Measurements from ENCODE around the gene GAL3ST3.
A peak's percentile ranks its signal among the peaks of the same experiment; 100 is the strongest.

GAL3ST3 gene

DNA sequence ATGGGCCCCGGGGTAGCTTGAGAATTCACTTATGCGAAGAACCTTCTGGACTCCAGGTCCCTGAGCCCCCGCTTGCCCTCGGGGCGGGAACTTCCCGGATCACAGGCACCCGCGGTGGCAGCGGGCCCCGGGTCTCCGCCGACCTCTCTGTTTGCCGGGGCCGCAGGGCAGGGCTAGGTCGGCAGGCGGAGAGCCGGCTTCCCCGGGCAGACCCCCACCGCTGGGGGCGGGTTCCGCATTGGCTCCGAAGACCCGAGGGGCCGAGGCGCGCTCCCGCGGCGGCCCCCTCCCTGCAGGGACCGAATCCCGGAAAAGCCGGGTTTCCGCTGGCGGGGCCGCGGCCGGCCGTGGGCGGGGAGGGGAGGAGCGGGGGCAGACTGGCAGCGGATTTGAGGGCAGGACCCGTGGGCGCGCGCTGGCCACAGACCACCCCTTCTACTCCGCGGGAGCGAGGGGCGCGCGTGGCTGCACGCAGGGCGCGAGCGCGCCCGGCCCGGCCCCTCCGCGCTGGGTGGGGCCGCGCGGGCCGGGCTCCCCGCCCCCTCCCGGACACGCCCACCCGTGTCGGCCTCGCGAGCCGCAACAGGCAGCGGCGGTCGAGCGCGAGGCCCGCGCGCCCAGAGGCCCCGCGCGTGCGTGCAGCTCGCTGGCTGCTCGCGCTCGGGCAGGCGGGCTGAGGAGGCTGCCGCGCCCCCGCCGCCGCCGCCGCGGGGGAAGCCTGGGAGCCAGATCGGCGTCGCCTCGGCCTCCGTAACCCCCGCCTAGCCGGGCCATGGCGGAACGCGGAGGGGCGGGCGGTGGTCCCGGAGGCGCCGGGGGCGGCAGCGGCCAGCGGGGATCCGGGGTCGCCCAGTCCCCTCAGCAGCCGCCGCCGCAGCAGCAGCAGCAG, 21.0 kb upstream of the GAL3ST3 start, which contains the start of gene PACS1:
Gene PACS1, plus strand, starts transcription at position 558 of the 889 bp plus-strand sequence. Its CDS starts 215 bp downstream, at position 773.
- DNase-seq: peak; percentile 91

DNA sequence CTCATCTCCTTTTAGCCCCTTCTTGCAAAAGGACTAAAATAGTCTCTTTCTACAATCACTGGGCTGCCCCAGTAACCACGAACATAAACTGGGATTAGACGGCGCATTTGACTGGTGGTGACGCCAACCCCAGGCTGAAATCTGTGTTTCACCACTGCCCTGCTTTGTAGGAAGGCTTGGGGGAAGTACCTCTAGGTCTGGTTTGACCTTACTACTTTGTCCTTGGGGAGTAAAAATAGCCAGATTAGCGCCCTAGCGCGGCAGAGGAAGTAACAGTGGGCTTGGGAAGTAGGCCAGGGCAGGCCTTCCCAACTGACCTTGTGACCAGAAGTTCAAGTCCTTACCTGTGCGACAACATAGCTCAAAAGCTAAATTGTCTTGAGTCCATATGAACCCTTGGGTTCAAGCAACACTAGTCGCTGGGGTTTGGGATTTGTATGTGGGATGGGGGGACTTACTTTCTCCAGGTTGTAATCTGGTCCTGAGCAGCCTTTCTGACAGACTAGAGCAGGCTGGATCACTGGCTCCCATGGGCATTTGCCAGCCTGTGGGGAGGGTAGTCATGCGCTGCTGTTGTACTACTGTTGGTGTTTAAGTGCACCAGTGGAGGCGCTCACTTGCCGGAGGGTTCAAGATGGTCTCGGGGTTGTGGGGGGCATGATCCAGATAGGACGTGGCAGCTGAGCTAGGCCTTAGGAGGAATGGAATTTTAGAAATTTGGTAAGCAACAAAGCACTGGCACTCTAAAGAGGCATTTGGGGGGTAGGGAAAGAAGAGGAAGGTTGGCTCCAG, 20.2 kb upstream of the GAL3ST3 start:
- DNase-seq: peak; percentile 70

DNA sequence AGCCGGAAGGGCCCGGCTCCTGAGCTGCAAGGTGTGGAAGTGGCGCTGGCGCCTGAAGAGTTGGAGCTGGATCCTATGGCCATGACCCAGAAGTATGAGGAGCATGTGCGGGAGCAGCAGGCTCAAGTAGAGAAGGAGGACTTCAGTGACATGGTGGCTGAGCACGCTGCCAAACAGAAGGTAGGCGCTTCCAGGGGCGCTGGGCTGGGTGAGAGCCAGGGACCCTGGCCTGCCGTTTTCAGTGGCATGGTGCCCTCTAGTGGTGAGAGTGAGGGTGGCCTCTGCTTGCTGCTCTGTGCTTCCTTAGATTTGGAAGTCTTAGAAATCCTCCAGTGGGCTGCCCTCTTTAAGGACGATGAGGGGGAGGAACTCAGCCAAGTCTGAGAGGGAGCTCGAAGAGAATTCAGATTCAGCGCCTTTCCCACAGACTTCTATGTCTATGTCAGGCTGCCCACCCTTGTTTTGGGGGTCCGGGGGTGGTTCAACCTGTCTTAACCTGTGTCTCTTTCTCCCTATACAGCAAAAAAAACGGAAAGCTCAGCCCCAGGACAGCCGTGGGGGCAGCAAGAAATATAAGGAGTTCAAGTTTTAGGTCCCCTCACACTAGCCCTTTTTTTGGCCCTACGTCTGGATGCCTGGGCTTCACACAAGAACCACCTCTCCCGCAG, 19.3 kb upstream of the GAL3ST3 start:
- peak; percentile 89 for DNase-seq

DNA sequence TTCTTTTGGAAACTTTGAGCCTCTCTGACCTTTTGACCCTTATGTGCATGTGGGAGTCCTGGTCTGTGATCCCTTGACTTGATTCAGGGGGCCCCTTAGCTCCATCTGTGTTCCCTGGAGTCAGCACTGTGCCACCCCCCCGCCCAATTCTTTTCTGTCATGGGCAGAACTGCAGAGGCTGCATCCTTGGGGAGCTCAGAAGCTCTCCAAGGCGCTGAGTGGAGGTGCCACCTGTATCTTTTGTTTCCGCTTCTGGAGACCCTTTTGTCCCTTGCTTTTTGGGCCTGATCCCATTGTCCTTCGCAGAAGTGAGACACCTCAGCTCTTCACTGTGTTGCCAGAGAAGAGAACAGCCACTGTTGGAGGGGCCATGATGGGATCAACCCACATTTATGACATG, 18.7 kb upstream of the GAL3ST3 start:
- no peak for DNase-seq

DNA sequence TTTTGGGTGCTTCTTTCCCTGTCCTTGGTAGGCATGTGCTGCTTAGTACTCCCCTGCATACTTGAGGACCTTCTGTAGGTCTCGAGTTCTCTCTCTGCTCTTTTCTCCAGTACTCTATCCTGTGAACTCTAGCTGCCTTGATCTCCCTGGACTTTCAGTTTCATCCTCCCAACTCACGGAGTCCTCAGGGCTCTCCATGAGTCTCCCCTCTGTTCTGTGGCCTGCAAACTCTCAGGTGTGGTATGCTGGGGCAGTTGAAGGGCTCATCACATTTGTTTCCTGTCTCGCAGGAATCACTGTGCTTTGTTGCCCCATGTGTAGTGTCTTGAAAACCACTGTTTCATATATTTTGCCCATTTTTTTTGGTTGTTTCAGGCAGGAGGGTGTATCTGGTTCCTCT, 17.8 kb upstream of the GAL3ST3 start:
- no peak for DNase-seq

DNA sequence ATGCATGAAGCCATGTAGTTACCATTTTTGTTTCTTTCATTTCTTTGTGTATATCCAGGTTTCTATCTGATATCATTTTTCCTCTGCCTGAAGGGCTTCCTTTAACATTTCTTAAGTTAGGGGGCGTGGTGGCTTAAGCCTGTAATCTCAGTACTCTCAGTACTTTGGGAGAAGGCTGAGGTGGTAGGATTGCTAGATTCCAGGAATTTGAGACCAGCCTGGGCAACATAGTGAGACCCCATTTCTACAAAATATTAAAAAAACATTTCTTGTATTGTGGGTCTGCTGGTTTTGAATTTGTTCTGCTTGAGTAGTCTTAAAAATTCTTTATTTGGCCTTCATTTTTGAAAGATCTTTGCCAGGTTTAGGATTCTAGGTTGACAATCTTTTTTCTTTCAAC, 15.6 kb upstream of the GAL3ST3 start:
- no peak for DNase-seq

DNA sequence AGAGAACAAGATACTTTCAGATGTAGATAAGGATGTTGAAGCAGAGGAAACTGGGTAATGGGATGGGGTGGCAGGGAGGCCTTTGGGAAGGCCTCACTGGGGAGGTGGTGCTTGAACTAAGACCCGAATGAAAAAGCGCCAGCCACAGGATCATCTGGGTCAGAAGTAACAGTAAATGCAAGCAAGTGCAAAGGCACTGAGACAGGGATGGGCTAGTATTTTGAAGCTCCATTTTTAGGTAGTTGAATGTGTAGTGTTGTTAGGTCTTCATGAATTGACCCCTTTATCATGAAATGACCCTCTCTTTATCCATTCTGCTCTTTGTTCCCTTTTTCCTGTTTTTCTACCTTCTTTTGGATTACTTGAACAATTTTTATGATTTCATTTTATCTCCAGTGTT, 14.9 kb upstream of the GAL3ST3 start:
- DNase-seq: no peak

DNA sequence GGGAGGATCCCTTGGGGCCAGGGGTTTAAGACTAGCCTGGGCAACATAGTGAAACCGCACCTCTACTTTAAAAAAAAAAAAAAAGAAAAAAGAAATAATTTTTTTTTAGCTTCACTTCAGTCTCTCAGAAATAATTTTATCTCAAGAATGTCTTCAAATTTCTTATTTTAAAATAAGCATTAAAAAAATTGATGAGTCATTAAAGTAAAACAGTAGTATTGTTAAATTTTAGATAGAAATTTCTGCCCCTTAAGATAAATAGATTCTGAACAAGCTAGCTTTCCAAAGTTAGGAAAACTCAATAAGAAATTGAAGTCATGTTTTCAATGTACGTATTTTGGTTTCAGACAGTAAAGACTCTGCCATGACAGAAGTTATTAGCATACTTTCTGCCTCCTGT, 13.4 kb upstream of the GAL3ST3 start:
- no peak for DNase-seq

DNA sequence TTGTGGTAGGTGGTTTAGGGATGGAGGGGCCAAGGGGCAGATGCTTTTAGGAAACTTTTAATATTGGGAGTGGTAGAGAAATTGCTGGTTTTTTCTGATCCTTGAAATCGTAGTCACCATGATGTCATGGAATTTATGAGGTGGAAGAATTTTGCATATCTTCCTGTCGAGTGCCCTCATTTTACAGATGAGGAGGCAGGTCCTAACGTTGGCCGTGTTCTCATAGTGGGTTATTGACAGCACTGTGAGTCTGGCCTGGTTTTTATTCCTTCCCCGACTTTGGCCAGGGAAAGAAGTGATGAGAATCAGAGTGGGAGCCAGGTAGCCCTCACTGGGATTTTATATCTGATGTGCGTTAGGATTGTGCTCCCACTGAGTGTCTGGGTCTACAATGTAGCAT, 12.3 kb upstream of the GAL3ST3 start:
- DNase-seq: no peak

DNA sequence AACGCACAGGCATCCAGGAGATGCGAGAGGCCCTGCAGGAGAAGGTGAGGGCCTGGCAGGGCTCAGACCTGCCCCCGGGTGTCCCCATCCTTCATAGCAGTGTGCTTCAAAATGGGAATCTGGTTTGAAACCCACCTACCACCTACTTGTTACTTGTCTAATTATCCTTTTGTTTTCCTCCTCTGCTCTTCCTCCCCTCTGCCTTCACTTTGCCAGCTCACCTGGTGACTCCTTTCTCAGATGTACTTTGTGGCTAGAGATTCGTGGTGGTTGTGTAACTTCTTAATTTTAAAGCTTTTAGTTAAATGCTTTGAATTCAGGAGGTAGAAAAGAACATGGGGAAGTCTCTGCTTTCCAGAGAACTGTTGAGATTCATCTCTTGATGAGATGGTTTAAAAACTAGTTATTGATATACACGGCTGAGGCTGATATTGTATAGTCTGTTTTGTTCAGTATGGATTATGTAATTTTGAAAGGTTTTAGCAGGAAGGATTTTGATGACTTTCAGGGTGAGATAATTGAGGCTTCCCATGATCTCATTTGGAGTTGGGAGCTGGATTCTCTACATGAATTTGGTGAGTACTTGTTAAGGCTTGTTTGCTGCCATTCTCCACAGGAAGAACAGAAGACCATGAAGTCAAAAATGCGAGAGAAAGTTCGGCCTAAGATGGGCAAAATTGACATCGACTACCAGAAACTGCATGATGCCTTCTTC, 11.2 kb upstream of the GAL3ST3 start:
- no peak for DNase-seq

DNA sequence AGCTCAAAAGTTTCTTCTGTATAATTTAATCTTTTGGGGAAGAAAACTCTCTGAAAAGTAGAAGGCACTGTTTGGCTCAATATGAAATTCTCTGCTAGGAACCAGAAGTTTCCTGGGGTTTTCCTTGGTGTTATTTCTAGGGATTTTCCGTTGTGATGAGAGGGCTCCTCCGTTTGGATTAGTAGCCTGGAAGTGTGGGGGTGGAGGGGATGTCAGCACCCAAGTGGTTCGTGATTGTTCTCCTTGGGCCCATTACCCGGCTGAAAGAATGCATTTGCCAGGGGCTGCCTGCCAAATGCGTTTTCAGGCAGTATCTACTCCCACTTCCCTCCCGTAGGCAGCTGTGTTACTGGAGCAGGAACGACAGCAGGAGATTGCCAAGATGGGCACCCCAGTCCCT, 7.5 kb upstream of the GAL3ST3 start:
- DNase-seq: no peak

DNA sequence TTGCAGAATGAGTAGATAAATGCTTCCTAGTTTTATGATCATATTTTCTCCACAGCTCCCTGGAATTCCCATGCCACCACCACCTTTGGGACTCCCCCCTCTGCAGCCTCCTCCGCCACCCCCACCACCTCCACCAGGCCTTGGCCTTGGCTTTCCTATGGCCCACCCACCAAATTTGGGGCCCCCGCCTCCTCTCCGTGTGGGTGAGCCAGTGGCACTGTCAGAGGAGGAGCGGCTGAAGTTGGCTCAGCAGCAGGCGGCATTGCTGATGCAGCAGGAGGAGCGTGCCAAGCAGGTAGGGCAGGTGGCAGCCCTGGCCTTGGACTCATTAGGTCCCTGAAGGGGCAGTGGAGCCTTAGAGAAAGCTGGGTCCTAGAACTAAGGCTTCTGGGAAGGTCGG, 6.1 kb upstream of the GAL3ST3 start:
- no peak for DNase-seq

DNA sequence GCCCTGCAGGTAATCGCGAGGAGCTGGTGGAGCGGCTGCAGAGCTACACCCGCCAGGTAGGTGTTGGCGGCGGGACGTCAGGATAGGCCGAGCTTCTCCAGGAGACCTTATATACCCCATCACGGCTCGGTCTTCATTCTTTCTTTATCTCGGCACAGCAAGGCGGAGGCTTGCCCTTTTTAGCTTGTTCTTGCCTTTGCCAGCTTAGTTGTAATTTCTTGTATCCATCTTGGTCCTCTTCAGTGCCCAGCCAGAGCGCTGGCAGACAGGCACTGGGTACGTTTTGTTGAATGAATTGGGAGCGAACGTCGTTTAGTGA, 3.7 kb upstream of the GAL3ST3 start:
- no peak for DNase-seq

DNA sequence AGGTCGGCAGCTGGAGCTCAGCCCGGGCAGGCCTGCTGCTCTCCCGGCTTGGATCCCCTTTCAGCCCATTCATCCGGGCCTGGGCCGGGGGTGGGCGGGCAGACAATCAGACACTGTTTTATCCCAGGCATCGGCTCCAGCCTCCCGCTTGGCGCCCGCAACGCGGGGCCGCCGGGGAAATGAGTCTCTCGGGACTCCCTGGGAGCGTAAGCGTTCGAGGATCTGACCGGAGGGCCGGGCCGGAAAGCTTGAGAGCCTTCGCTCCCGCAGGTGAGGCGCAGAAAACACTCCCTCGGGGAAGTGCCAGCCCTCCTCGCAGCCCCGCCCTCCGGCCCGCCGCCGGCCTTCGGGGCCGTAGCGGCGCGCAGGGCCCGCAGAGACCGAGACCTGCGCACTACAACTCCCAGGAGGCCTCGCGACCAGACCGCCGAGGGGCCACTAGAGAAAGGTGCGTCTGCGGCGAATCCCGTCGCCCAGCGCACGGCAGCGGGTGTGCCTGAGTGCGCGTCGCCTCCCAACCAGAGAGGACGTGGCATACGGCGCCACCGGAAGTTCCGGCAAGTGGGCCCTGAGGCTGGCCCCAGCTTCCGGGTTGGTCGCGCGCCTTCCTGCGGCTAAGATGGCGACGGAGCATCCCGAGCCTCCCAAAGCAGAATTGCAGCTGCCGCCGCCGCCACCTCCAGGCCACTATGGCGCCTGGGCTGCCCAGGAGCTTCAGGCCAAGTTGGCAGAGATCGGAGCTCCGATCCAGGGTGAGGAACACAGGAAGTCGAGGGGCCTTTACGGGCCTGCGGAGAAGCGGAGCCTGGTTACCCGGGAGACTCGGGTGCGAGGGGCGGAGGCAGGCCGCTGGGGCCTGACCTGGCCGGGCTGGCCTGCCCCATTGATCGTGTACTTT, 3.1 kb upstream of the GAL3ST3 start, which contains the start of gene SF3B2:
Gene SF3B2, plus strand, starts transcription at position 599 of the 898 bp plus-strand sequence. Its CDS starts 21 bp downstream, at position 620.
- peak; percentile 98 for DNase-seq

DNA sequence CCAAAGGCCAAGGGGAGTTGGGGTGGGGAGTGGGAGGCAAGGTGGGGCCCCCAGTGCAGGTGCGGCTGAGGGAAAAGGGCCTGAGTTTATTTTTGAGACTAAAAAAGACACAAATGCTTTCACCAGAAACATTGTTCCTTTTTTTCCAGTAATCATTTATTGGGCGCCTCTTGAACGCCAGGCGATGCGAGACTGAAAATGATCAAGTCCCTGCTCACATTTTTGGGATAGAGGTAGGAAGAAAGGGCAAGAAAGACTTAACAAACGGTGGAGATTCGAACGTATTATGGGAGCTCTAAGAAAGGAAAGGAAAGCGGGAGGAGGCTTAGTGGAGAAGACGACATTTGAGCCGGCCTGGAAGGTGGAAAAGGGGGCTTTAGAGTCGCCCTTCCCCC, 2.4 kb upstream of the GAL3ST3 start:
- no peak for DNase-seq

DNA sequence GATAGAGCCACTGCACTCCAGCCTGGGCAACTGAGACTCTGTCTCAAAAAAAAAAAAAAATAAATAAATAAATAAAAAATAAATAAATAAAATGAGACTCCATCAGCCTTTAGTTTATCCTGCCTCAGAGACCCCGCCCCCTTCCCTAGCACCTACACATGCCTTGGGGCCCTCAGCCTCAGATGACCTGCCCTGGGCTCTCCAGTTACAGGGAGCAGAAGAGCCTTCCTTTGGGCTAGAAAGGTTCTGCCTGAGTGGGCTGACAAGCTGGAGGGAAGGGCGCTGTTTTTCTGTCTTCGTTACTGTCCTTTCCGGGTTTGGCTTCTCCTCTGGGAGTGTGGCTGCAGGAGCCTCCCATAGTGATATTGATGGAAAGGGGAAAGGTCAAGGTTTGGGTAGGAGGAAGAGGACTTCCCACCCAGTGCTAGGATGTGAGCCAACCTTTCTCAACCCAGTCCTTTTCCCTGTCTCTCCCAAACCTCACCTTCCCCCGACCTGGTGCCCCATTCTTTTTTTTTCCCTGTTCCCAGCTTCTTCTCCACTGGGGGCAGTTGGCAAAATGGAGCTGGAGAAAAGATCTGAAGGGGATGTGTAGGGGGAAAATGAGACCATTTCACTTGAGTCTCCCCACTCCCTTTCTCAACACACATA, 1.7 kb upstream of the GAL3ST3 start:
- DNase-seq: no peak

DNA sequence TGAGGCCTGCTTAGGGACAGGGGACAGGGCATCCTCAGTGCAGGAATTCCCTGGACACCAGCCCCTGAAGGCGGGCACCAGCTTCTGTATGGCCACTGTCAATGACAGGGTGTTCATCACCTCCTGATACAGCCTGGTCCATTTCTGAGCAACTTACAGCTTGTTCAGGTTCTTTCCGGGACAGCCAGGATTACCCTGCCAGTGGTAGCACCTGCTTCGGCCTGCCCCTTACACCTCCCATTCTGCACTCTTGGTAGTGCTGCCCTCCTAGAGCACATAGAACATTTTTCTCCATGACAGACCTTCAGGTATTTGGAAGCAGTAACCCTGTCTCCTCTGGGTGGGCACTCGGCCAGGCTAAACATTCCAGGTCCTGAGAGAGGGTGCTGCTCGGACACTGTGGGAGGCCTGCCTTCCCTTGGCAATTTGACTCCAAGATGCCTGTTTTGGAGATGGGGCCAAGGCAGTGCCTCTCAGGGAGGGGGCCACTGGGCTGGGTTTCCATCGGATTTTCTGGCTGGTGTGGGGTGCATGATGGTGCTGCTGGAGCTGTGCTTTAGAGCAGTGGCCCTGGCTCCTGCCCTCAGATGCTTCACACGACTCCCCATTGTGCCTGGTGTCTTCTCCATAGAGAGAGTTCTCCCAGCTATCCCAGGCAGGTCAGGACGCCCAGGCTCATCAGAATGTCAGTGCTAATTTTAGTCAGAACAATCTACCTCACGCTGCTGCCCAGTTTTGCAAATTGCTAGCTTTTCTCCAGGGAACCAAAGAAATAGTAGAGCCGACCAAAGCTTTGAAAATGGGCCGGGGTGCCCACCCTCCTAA, 1.2 kb downstream of the GAL3ST3 start:
- no peak for DNase-seq

DNA sequence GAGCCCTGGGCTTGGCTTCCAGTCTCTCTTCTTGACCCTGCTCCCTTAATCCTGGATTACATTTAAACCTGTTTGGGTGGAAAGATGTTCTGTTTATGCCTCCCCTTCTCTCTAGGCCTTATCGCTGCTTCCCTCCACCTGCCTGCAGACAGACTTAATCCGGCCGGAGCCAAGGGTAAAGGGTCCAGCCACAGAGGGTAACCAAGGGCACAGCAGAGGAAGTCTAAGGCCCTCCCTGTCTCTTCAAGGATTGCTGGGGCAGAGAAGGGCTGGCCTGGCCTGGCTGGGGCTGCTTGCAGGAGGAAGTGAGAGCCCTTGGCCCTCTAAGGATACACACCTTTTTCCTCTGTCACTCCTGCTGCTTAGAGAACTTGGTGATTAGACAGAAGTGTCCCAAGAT, 2.1 kb downstream of the GAL3ST3 start:
- no peak for DNase-seq

DNA sequence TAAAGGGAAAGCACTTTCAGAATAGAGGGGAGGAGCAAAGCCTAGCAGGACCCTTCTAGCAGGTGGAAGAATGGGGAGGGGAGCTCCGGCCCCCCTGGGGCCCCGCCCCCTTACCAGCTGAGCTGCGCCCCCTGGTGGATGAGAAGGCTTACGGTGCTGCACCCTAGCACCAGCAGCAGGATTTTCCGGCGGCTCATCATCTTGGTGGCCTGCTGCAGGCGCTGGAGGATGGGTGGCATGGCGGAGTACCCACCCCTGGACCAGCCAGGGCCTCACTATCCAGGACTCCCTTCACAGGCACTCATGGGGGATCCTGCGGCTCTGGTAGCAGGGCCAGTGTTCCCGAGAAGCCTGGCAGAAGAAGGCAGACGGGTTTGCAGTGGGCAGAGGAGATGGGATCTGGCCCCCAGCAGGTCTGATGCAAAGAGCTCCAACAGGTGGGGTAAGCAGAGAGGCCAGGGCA, 3.8 kb downstream of the GAL3ST3 start:
- DNase-seq: peak; percentile 99

DNA sequence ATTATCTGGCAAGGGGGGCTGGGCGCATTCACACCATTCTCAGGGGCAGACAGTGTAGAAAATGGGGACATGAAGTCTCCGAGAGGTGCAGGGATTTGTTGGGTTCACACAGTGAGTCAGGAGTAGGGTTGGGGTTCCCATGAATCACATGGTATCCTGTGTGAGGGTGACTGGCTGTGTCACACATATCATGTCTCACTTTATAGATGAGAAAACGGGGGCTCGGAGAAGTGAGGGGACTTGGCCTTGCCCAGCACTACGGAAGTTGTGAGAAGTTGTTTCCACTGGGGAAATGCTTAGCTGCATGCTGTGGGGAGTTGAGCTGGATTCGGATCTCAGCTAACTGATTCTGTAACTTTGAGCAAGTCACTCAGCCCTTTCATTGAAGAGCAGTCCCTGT, 4.2 kb downstream of the GAL3ST3 start:
- DNase-seq: no peak
